NOMO-1 treated with DMSO at 0.1 percent for 48 hours (cell line): Measurements from ENCODE around the gene FCGR3B.
"Not testable (repeated sequence)": the region's sequence is repeated elsewhere in the genome, so short reads cannot be mapped to it uniquely, and the experiment has no call there.

Source experiments
- DNase-seq: peaks from one replicate; lab custom pipeline; 2025; ENCODE audit not compliant: unreplicated experiment; lab: John Stamatoyannopoulos, UW

The FCGR3B gene

GRCh38 chr1:161639203-161639602 lies 8.2 kb upstream of the FCGR3B start:
- DNase-seq: not testable (repeated sequence)

GRCh38 chr1:161638251-161638993 lies 7.4 kb upstream of the FCGR3B start:
- DNase-seq: not testable (repeated sequence)

GRCh38 chr1:161636976-161637375 lies 6.0 kb upstream of the FCGR3B start:
- not testable (repeated sequence) for DNase-seq

- peak; percentile 18 for DNase-seq
Measured at GRCh38 chr1:161636189-161636782, 5.3 kb upstream of the FCGR3B start.

GRCh38 chr1:161634993-161635392 lies 4.0 kb upstream of the FCGR3B start:
- DNase-seq: not testable (repeated sequence)

- DNase-seq: not testable (repeated sequence)
Measured at GRCh38 chr1:161630128-161630742, 741 bp downstream of the FCGR3B start.

GRCh38 chr1:161626445-161627146 lies 4.4 kb downstream of the FCGR3B start:
- DNase-seq: not testable (repeated sequence)

- not testable (repeated sequence) for DNase-seq
Measured at GRCh38 chr1:161624605-161625004, 6.4 kb downstream of the FCGR3B start.

- not testable (repeated sequence) for DNase-seq
Measured at GRCh38 chr1:161623401-161624051, 7.5 kb downstream of the FCGR3B start.

GRCh38 chr1:161622054-161622453 lies 8.9 kb downstream of the FCGR3B start:
- peak; percentile 26 for DNase-seq

- DNase-seq: peak; percentile 54
Measured at GRCh38 chr1:161621181-161622000, 9.6 kb downstream of the FCGR3B start.

GRCh38 chr1:161620399-161620798 lies 10.6 kb downstream of the FCGR3B start:
- DNase-seq: not testable (repeated sequence)

GRCh38 chr1:161618517-161618916 lies 12.5 kb downstream of the FCGR3B start:
- not testable (repeated sequence) for DNase-seq

GRCh38 chr1:161616417-161616816 lies 14.6 kb downstream of the FCGR3B start:
- not testable (repeated sequence) for DNase-seq

GRCh38 chr1:161613142-161613514 lies 17.8 kb downstream of the FCGR3B start:
- not testable (repeated sequence) for DNase-seq

- DNase-seq: peak; percentile 95
Measured at GRCh38 chr1:161612322-161613141, 18.4 kb downstream of the FCGR3B start.

- DNase-seq: peak; percentile 62
Measured at GRCh38 chr1:161611866-161612321, 19.1 kb downstream of the FCGR3B start.

GRCh38 chr1:161610198-161610597 lies 20.8 kb downstream of the FCGR3B start:
- DNase-seq: not testable (repeated sequence)
